Endothelial cell of umbilical vein (primary cell): ENCODE data around the gene METTL2A. TPM values are rescaled to one million over a fixed set of nuclear protein-coding genes. Genes with fewer than 3 reads are reported as not detected.
"Not testable (repeated sequence)": the region's sequence is repeated elsewhere in the genome, so short reads cannot be mapped to it uniquely, and the experiment has no call there.

Source experiments
- BruUV-seq: library from RNA; stranded (reverse); fragments of 400-500 nt; replicated peaks from 2 replicates; lab custom pipeline; 2021; lab: Mats Ljungman, UMichigan
- CTCF ChIA-PET: fragments of 300-600, 350-600 bp; sonication (Branson Sonifier 250); formaldehyde crosslinking; loops from one replicate; lab custom pipeline; 2021; ENCODE audit warnings: antibody characterized with exemption, inconsistent platforms; lab: Charles Lee
- POLR2A ChIA-PET: fragments of 300-600, 350-600 bp; sonication (Branson Sonifier 250); formaldehyde crosslinking; loops from one replicate; lab custom pipeline; 2021; ENCODE audit warnings: antibody characterized with exemption, inconsistent platforms; lab: Charles Lee
- DNase-seq: peaks from one replicate; pipeline ENCODE4 v3.0.0-alpha.2; 2011; ENCODE audit warnings: low read depth, low spot score
- FAIRE-seq: peaks from 2 replicates; lab custom pipeline; 2011; peaks lifted over from hg19 to GRCh38; lab: Jason Lieb, UNC
- H2AFZ ChIP-seq: 2 replicates; pipeline ENCODE4 v1.6.0; 2012; ENCODE audit warnings: low read depth, low read length, control low read depth, inconsistent platforms
- H3K27ac ChIP-seq: 2 replicates; pipeline ENCODE4 v1.5.1; 2011; ENCODE audit warnings: low read depth, mild to moderate bottlenecking, control low read depth, low read length, moderate library complexity; ENCODE audit not compliant: insufficient read depth
- H3K27me3 ChIP-seq, 2 experiments: 2 replicates each; pipeline versions ENCODE4 v1.6.0 to v1.6.1; 2011; ENCODE audit warnings: low read length in 2 of 2, mixed read lengths in 1 of 2; ENCODE audit not compliant: control insufficient read depth in 2 of 2, insufficient read depth in 2 of 2
- H3K36me3 ChIP-seq, 2 experiments: 2 replicates in 1 of 2; 3 replicates in 1 of 2; pipeline ENCODE4 v1.5.1; 2011; ENCODE audit warnings: low read length in 2 of 2, mild to moderate bottlenecking in 1 of 2, moderate library complexity in 1 of 2; ENCODE audit not compliant: control insufficient read depth in 2 of 2, insufficient read depth in 2 of 2; ENCODE audit errors: extremely low read depth in 1 of 2
- H3K4me1 ChIP-seq: 3 replicates; pipeline ENCODE4 v1.5.1; 2011; ENCODE audit warnings: mild to moderate bottlenecking, low read length; ENCODE audit not compliant: control insufficient read depth, insufficient read depth; ENCODE audit errors: extremely low read depth
- H3K4me2 ChIP-seq: 2 replicates; pipeline ENCODE4 v1.6.1; 2011; ENCODE audit warnings: low read length, control low read depth, mixed read lengths; ENCODE audit not compliant: insufficient read depth
- H3K4me3 ChIP-seq, 3 experiments: fragments of 200-600 bp in 1 of 3; sonication (generic), shearing (Covaris generic) in 1 of 3; replicated peaks in 1 of 3; 2 replicates each; pipeline ENCODE4 v1.5.1; 2011 to 2016; ENCODE audit warnings: control low read depth in 3 of 3, low read length in 3 of 3, mild to moderate bottlenecking in 2 of 3, inconsistent platforms in 1 of 3, low read depth in 1 of 3, moderate library complexity in 1 of 3; ENCODE audit not compliant: insufficient read depth in 1 of 3
- H3K79me2 ChIP-seq: 2 replicates; pipeline ENCODE4 v1.6.0; 2012; ENCODE audit warnings: low read length, inconsistent platforms; ENCODE audit not compliant: control insufficient read depth, insufficient read depth
- H3K9ac ChIP-seq: replicated peaks from 2 replicates; pipeline ENCODE3; 2011; ENCODE audit warnings: low read length, control low read depth; ENCODE audit not compliant: insufficient read depth; ENCODE audit errors: extremely low read depth
- H3K9me1 ChIP-seq: replicated peaks from 3 replicates; pipeline ENCODE4 v1.6.0; 2011; ENCODE audit warnings: mild to moderate bottlenecking, low read length; ENCODE audit not compliant: control insufficient read depth, insufficient read depth; ENCODE audit errors: extremely low read depth
- H3K9me3 ChIP-seq: replicated peaks from 2 replicates; pipeline ENCODE4 v1.5.1; 2012; ENCODE audit warnings: low read length, inconsistent platforms; ENCODE audit not compliant: control insufficient read depth, insufficient read depth
- H4K20me1 ChIP-seq: replicated peaks from 2 replicates; pipeline ENCODE3; 2011; ENCODE audit warnings: mild to moderate bottlenecking, low read length; ENCODE audit not compliant: control insufficient read depth, insufficient read depth; ENCODE audit errors: extremely low read depth
- dilution Hi-C: fragments of 300-500 bp; cut with MboI; formaldehyde crosslinking; loops from one replicate; pipeline ENCODE4 v1.15.0; 2019; ENCODE audit warnings: low sequenced_read_pairs; ENCODE audit not compliant: extremely low pct_ligation_motif_present
- intact Hi-C: fragments of 100-400 bp; cut with micrococcal nuclease; formaldehyde crosslinking; loops from one replicate; pipeline ENCODE4 v1.10.0; 2022
- polyA plus RNA-seq, 4 experiments: library from polyadenylated mRNA; depleted of rRNA in 3 of 4; stranded (reverse) in 3 of 4; unstranded in 1 of 4; fragments of >200 nt; gene quantifications; 2 replicates each; pipeline versions ENCODE4 v1.2.1 to v1.2.3, GENCODE V29; 2011 to 2012; ENCODE audit warnings: missing spikeins in 1 of 4
- total RNA-seq: library from RNA; stranded (reverse); gene quantifications from 2 replicates; pipeline ENCODE4 v1.2.3, GENCODE V29; 2021

METTL2A gene
- total and polyA plus RNA-seq, 2 donors (not counting 3 experiments of a cell fraction or from before 2014, with no cell fraction given) = 9.0 to 23.3 TPM

- peak overlapping the region; percentile 89 for H3K4me2 ChIP-seq
- peak; percentile 87 for FAIRE-seq
- dilution Hi-C loops, H3K9me3 ChIP-seq, CTCF ChIA-PET, H3K36me3 ChIP-seq, H3K27me3 ChIP-seq, DNase-seq, POLR2A ChIA-PET, H3K9me1 ChIP-seq, H2AFZ ChIP-seq, H4K20me1 ChIP-seq: not testable (repeated sequence)
- peak overlapping the region; percentile 67 for H3K9ac ChIP-seq
- peaks cover 11% of the 10 kb centered on the region for H3K4me1 ChIP-seq
- peak overlapping the region; percentile 71 for H3K27ac ChIP-seq
- peaks cover 46% of the 10 kb centered on the region for H3K79me2 ChIP-seq
- intact Hi-C loops = loop anchor here (5.0 kb wide), 1 partner anchor 57 kb away; the partner anchor contains the start of gene METTL2A
- peak overlapping the region; percentile 61 to 94 (median 92) for H3K4me3 ChIP-seq
- BruUV-seq = TSS peak; percentile 36
Measured at GRCh38 chr17:62479639-62480258, 56.1 kb downstream of the METTL2A start.

DNA sequence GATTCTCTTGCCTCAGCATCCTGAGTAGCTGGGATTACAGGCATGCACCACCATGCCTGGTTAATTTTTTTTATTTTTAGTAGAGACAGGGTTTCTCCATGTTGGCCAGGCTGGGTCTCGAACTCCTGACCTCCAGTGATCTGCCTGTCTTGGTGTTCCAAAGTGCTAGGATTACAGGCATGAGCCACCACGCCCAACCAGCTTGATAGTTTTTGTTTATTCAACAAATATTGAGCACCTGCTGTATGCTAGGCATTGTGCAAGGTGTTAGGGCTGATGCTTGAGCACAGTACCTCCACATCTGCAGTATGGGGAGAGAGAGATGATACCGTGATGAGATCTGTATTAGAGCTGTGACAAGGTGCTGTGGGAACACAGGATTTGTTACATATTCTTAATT lies 58.9 kb downstream of the METTL2A start:
- dilution Hi-C loops, POLR2A ChIA-PET: not testable (repeated sequence)

GRCh38 chr17:62490990-62491389 lies 67.3 kb downstream of the METTL2A start:
- H3K4me3 ChIP-seq, DNase-seq, H4K20me1 ChIP-seq, H3K27me3 ChIP-seq, dilution Hi-C loops, H3K4me2 ChIP-seq, H2AFZ ChIP-seq, BruUV-seq, CTCF ChIA-PET, POLR2A ChIA-PET, H3K9me3 ChIP-seq, H3K27ac ChIP-seq, H3K9ac ChIP-seq, H3K4me1 ChIP-seq, H3K9me1 ChIP-seq, intact Hi-C loops, H3K36me3 ChIP-seq: not testable (repeated sequence)
- H3K79me2 ChIP-seq = peaks cover 85% of the 10 kb centered on the region
- peak; percentile 57 for FAIRE-seq

More for the DNA sequence above, 58.9 kb downstream of the METTL2A start:
- H4K20me1 ChIP-seq, H2AFZ ChIP-seq, H3K4me1 ChIP-seq, H3K4me2 ChIP-seq, H3K9me3 ChIP-seq, CTCF ChIA-PET, FAIRE-seq, H3K4me3 ChIP-seq, intact Hi-C loops, DNase-seq, H3K36me3 ChIP-seq, BruUV-seq, H3K27me3 ChIP-seq, H3K9ac ChIP-seq, H3K9me1 ChIP-seq, H3K27ac ChIP-seq: not testable (repeated sequence)
- H3K79me2 ChIP-seq = peaks cover 67% of the 10 kb centered on the region

DNA sequence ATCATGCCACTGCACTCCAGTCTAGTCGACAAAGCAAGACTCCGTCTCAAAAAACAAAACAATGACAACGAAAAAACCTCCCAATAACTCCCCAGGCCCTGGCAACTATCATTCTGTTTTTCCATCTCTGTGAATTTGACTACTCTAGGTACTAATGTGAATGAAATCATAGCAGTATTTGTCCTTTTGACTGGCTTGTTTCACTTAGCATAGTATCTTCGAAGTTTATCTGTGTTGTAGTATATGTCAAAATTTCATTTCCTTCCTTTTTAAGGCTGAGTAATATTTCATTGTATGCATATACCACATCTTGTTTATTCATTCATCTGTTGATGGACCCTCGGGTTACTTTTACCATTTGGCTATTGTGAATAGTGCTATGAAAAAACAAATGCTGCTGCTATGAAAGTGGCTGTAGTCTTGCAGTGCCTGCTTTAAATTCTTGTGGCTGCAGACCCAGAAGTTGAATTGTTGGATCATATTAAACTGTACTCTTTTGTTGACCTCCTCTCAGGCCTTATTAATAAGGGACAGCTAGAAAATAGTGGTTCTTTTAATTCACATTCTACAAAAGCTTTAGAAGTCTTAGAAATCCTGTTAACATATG lies 69.5 kb downstream of the METTL2A start:
- POLR2A ChIA-PET, FAIRE-seq, H3K9me1 ChIP-seq, H3K27me3 ChIP-seq, H4K20me1 ChIP-seq, CTCF ChIA-PET, H3K4me3 ChIP-seq, BruUV-seq, H2AFZ ChIP-seq, dilution Hi-C loops, intact Hi-C loops, H3K4me1 ChIP-seq, H3K36me3 ChIP-seq, DNase-seq, H3K27ac ChIP-seq, H3K9ac ChIP-seq, H3K9me3 ChIP-seq, H3K4me2 ChIP-seq: not testable (repeated sequence)
- peaks cover 79% of the 10 kb centered on the region for H3K79me2 ChIP-seq
